Lower lobe of right lung (tissue), 2 donors: ENCODE data around the gene GPR173. TPM values are rescaled to one million over a fixed set of nuclear protein-coding genes. Genes with fewer than 3 reads are reported as not detected.

Source experiments
- ATAC-seq, 2 donors: fragments of 200-7000 bp; cut with Tn5 transposase; one replicate each; pipeline ENCODE4 v1.9.1; 2020 to 2022; ENCODE audit warnings: mild to moderate bottlenecking in 2 of 2, moderate library complexity in 2 of 2
- DNase-seq: peaks from one replicate; pipeline ENCODE4 v3.0.0-alpha.2; 2020
- H3K27ac ChIP-seq: fragments of 200-600 bp; one replicate; pipeline ENCODE4 v1.8.0; 2022
- H3K27me3 ChIP-seq: fragments of 200-600 bp; one replicate; pipeline ENCODE4 v1.8.0; 2022; ENCODE audit warnings: low read depth
- H3K36me3 ChIP-seq: fragments of 200-600 bp; one replicate; pipeline ENCODE4 v1.8.0; 2022; ENCODE audit warnings: mild to moderate bottlenecking
- H3K4me1 ChIP-seq: fragments of 200-600 bp; one replicate; pipeline ENCODE4 v1.8.0; 2022
- H3K4me3 ChIP-seq: fragments of 200-600 bp; one replicate; pipeline ENCODE4 v1.8.0; 2022; ENCODE audit warnings: mild to moderate bottlenecking
- H3K9me3 ChIP-seq: fragments of 200-600 bp; one replicate; pipeline ENCODE4 v1.8.0; 2022
- CTCF ChIP-seq: fragments of 200-600 bp; IDR thresholded peaks from one replicate; pipeline ENCODE4 v1.8.0; 2022; ENCODE audit warnings: antibody characterized with exemption, mild to moderate bottlenecking
- intact Hi-C: fragments of 100-400 bp; cut with DNase I; formaldehyde crosslinking; loops from one replicate; pipeline ENCODE4 v1.11.0; 2022
- total RNA-seq: library from RNA; stranded (reverse); fragmentation: NEBNext Ultra II Directional; extraction: Animal tissue kit (Norgen Biotek cat#: 25700); gene quantifications from one replicate; pipeline ENCODE4 v1.2.1, GENCODE V29; 2021
- donor health status: DM: no; HTN: yes; CAD: no; lungs with severe emphysema.

Gene GPR173
- total RNA-seq, 1 donor from 2014 or later, result 0.56 TPM

- no peaks in the 10 kb centered on the region for H3K9me3 ChIP-seq
- H3K27ac ChIP-seq, result peak overlapping the region; percentile 46
- DNase-seq (no peak), ATAC-seq (no peak)
- peaks cover 17% of the 10 kb centered on the region for H3K4me1 ChIP-seq
- H3K4me3 ChIP-seq, result no peak overlapping the region
- intact Hi-C loops, result no loop called here
- H3K27me3 ChIP-seq, result no peaks in the 10 kb centered on the region
- H3K36me3 ChIP-seq, result peaks cover 18% of the 10 kb centered on the region
- TF ChIP-seq CTCF, result no peak
Observed at GRCh38 chrX:53087388-53087831, 38.8 kb downstream of the GPR173 start.

GRCh38 chrX:53088136-53088974, 39.8 kb downstream of the GPR173 start:
- intact Hi-C loops, result no loop called here
- H3K27me3 ChIP-seq, result no peaks in the 10 kb centered on the region
- H3K9me3 ChIP-seq, result no peaks in the 10 kb centered on the region
- ATAC-seq, result peak; percentile 85 to 90
- H3K4me3 ChIP-seq, result peak overlapping the region; percentile 47
- H3K36me3 ChIP-seq, result peaks cover 18% of the 10 kb centered on the region
- TF ChIP-seq CTCF, result no peak
- DNase-seq, result peak; percentile 84
- H3K4me1 ChIP-seq, result peaks cover 17% of the 10 kb centered on the region
- H3K27ac ChIP-seq, result peak overlapping the region; percentile 81

DNA sequence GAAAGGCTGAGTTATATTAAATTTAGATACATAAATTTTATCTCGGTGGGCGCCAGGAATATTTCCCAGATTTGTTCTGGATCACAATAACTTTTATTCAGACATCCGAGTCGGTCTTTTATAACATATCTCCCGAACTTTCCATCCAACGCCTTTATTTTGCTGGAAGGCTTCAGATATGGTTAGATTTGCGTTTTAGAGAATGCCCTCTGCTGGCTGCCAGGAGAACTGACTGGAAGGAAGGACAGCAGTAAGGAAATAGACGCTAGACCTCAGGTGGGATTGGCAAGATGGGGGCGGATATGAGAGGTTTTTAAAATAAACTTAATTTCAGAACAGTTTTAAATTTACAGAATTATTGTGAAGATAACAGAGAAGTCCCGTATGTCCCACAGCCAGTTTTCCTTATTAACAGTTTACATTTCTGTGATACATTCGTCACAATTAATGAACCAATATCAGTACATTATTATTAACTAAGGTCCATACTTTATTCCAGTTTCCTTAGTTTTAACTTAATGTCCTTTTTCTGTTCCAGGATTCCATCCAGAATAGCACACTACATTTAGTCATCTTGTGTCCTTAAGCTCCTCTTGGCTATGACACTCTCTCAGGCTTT, 40.7 kb downstream of the GPR173 start:
- peak; percentile 47 for DNase-seq
- peaks cover 18% of the 10 kb centered on the region for H3K36me3 ChIP-seq
- no peaks in the 10 kb centered on the region for H3K27me3 ChIP-seq
- H3K27ac ChIP-seq, result peak overlapping the region; percentile 81
- H3K4me3 ChIP-seq, result peak overlapping the region; percentile 47
- peak in 1 of 2 donors; percentile 47 for ATAC-seq
- peaks cover 10% of the 10 kb centered on the region for H3K4me1 ChIP-seq
- intact Hi-C loops, result no loop called here
- TF ChIP-seq CTCF, result peak; percentile 72
- no peaks in the 10 kb centered on the region for H3K9me3 ChIP-seq

GRCh38 chrX:53089925-53090324, 41.3 kb downstream of the GPR173 start:
- DNase-seq, result no peak
- no peaks in the 10 kb centered on the region for H3K9me3 ChIP-seq
- no peak for ATAC-seq
- intact Hi-C loops, result no loop called here
- peaks cover 16% of the 10 kb centered on the region for H3K36me3 ChIP-seq
- H3K4me1 ChIP-seq, result peaks cover 4% of the 10 kb centered on the region
- no peak for TF ChIP-seq CTCF
- H3K27ac ChIP-seq, result no peak overlapping the region
- no peak overlapping the region for H3K4me3 ChIP-seq
- H3K27me3 ChIP-seq, result no peaks in the 10 kb centered on the region

DNA sequence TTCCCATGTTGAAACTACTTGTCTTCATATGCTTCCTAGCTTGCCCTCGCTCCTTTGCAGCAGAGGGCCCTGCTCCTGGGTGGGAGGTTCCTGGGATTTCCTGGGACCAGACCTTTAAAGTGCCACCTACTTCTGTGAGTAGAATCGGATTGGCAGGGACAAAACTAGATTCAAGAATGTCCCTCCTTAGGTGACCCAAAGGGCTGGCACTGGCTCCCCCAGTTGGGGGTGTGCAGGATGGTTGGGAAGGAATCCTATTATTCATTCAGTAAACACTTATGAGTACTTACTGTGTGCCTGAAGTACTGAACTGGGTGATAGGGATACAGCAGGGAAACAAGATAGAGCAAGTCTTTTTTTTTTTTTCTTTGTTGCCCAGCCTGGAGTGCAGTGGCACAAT, 42.8 kb downstream of the GPR173 start:
- no peak overlapping the region for H3K4me3 ChIP-seq
- ATAC-seq (peak; percentile 14 to 40), DNase-seq (peak; percentile 58)
- intact Hi-C loops, result no loop called here
- H3K9me3 ChIP-seq, result no peaks in the 10 kb centered on the region
- no peaks in the 10 kb centered on the region for H3K27me3 ChIP-seq
- H3K27ac ChIP-seq, result peak overlapping the region; percentile 18
- H3K4me1 ChIP-seq, result no peaks in the 10 kb centered on the region
- TF ChIP-seq CTCF, result no peak
- peaks cover 1% of the 10 kb centered on the region for H3K36me3 ChIP-seq
